GM18907 (cell line): ENCODE results near the gene KIF18B.

Experiments used
- ATAC-seq: cut with Tn5 transposase; IDR thresholded peaks from one replicate; pipeline ENCODE4 v1.9.1; 2021; ENCODE audit warnings: mild to moderate bottlenecking, moderate library complexity; ENCODE audit not compliant: unreplicated experiment

Gene KIF18B

DNA sequence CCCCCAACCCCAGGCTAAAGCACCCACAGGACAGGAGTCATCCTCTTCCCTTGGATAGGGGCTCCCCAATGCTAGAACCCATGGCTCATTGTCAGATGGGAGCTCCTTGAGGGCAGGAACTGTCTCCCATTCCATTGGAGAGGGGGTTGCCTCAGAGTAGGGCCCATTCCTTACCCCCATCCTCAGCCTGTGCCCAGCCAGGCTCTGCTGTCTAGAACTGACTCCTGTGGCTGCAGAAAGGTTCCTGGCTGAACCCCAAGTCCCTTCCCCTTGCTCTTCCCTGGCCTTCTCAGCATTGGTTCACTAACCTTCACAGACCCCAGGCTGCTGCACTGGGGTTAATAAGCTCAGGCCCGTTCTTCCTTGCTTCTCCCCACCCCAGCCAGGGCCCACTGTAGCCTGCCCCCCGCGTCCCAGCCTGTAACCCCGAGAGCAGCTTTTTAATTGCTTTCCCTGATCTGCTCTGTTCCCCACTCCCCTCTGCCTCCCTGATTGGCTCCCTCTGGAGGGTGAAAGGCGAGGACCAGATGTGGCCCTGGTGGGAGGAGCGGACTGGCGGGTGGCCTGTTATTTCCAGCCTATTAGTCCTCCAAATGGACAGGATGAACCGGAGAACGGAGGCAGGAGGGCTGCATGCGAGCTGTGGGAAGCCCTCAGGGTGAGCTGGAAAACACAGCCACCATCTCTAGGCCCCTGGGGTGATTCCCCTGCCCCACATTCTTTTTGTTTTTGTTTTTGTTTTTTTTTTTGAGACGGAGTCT, 26.3 kb downstream of the KIF18B start:
- no peak for ATAC-seq

GRCh38 chr17:44920565-44920940, 27.0 kb downstream of the KIF18B start:
- no peak for ATAC-seq

DNA sequence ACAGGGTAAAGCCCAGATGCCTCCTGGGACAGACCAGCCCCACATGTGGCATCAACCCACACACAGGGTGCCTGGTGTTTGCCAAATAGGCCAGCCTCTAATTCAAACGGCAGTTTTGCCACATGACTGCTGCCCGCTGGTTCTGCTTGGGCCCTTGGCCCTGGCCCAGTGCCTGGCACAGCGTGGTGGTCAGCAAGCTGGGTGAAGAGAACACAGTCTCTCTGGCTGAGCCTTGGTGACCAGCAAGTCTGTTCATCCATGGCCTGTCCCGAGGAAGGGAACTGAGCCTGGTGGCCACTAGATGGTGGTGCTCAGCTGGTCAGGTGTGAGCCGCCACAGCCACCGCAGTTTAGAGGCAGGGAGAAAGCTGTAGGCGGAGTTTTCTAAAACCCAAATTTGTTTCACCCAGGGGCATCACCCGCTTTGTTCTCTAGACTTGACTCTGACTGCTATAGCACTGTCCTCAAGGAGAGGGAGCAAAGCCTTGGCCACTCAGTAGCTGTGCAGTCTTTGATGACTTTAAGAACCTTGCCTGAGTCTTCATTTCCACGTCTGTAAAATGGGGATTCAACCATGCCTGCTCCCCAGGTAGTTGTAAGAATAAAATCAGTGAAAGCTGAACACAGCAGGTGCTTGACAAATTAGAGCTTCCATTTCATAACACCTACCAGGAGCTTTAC, 27.5 kb downstream of the KIF18B start:
- no peak for ATAC-seq

- ATAC-seq = no peak
Observed at GRCh38 chr17:44919411-44919810, 28.2 kb downstream of the KIF18B start.

- ATAC-seq = no peak
Observed at GRCh38 chr17:44918006-44918405, 29.6 kb downstream of the KIF18B start.

- no peak for ATAC-seq
Observed at GRCh38 chr17:44917456-44917855, 30.1 kb downstream of the KIF18B start.

GRCh38 chr17:44916781-44917241, 30.8 kb downstream of the KIF18B start:
- ATAC-seq = no peak

DNA sequence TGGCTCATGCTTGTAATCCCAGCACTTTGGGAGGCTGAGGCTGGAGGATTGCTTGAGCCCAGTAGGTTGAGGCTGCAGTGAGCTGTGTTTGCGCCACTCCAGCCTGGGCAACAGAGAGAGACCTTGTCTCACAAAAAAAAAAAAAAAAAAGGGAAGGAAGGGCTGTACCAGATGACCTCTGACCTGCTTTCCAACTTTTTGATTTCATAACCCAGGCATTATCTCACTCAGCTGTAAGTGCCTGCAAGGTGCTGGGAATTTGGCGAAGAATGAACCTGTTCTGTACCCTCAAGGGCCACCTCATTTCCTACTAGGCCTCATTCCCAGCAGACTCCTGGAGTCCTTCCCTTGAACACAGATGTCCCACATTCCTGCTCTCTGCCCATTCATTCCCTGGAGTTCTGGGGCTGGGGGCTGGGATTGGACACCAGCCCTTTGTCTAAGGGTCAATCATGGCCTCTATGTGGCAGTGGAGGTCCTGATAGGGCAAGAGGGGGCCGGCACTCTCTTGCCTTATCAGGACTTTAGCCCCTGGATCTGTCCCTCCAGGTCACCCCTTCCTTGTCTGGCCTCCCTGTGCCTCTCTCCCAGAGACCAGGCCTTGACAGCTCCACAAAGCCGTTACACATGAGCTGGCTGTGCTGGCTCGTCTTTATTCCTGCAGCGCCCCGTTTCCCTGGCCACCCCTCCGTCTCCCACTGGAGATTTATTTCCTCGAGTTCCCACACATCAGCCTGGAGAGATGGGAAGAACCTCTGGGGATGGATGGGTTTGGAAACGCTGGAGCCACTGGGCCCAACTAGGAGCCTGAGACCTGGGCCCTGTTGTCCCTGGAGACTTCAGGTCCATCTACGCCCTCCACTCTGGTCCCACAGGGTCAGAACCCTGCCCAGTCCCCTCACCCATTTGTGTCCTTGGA, 31.5 kb downstream of the KIF18B start:
- no peak for ATAC-seq

GRCh38 chr17:44915321-44915726, 32.2 kb downstream of the KIF18B start, which contains the start of gene GFAP:
Gene GFAP, minus strand, starts transcription at chr17:44915500. Its CDS starts 14 bp downstream, at chr17:44915486.
- ATAC-seq = no peak

- no peak for ATAC-seq
Observed at GRCh38 chr17:44914698-44915271, 32.8 kb downstream of the KIF18B start.

DNA sequence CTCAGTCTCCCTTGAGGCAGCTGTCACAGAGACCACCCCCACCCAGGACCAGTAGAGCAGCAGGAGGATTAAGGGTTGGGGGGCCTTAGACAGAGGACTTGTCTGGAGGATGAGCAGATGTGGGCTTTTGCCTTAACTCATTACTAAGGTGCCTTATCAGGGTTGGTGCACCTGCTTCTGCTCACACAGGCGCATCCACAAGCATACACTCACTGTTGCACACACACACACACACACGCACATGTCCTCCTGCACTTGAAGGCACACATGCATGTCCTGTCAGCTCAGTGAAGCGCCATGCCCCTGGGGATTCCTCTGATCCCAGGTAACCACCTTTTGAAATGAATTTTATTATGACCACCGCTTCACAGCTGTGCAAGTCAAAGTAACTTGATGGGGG, 33.4 kb downstream of the KIF18B start:
- no peak for ATAC-seq

GRCh38 chr17:44913676-44914075, 33.9 kb downstream of the KIF18B start:
- no peak for ATAC-seq

DNA sequence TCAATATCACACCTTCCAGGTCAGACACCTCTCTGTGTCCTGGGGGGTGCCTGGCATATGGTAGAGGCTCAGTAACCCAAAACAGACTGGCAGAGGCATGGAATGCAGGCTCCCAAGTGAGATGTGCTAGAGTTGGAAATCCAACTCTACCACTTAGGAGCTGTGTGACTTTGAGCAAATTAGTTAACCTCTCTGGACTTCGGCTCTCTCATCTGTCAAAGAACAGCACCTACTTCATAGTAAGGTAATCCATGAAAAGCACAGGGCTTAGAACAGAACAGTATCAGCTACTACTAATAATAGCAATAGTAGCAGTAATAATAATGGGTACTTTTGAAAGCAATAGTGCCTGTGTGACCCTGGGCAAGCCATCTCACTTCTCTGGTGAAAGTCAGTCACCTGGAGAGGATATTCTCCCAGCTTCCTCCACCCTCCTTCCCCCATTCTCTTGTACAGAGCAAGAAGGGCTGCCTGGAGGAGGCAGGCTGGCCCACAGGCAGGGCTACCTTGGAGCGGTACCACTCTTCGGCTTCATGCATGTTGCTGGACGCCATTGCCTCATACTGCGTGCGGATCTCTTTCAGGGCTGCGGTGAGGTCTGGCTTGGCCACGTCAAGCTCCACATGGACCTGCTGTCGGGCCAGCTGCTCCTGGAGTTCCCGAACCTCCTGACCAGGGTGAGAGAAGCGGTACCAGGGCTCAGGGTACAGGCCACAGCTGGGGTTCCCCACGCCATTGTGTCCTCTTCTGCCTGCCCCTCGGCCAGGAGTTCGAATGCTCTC, 34.6 kb downstream of the KIF18B start:
- no peak for ATAC-seq

DNA sequence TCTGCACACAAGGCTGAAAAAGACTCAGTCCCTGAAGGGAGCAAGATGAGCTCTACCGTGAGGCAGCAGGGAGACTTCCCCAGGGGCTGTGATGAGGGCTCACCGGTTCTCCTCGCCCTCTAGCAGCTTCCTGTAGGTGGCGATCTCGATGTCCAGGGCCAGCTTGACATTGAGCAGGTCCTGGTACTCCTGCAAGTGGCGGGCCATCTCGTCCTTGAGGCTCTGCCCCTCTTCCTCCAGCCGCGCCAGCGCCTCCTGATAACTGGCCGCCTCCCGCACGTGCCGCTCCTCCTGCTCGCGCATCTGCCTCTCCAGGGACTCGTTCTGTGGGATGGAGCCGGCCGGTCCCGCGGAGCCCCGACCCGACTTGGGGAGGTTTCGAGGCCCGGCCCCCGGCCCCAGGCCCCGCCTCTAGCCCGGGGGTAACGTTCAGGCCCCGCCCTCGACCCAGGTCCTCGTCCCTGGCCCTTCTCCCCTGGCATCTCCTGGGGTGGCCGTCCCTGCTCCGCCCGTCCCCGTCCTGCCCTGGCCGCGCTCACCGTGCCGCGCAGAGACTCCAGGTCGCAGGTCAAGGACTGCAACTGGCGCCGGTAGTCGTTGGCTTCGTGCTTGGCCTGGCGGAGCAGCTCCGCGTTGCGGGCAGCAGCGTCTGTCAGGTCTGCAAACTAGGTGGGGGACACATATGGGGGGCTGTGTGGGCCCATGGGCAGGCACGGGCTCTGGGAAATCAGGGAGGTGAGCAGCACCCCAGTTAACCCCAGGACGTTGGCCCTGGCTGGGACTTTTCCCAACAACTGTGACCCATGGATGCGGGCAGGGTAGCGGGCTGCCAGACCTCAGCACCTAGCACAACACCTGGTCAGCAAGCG, 36.2 kb downstream of the KIF18B start:
- ATAC-seq = no peak

GRCh38 chr17:44910231-44911106, 37.1 kb downstream of the KIF18B start:
- no peak for ATAC-seq

GRCh38 chr17:44909681-44910144, 37.9 kb downstream of the KIF18B start:
- no peak for ATAC-seq

- no peak for ATAC-seq
Observed at GRCh38 chr17:44908761-44909326, 38.7 kb downstream of the KIF18B start.
